HG02938 (cell line): ENCODE data around the gene TRIM64.
"Not testable (repeated sequence)": the region's sequence is repeated elsewhere in the genome, so short reads cannot be mapped to it uniquely, and the experiment has no call there.

ENCODE experiments used
- ATAC-seq: cut with Tn5 transposase; IDR thresholded peaks from one replicate; pipeline ENCODE4 v1.9.1; 2021; ENCODE audit warnings: mild to moderate bottlenecking, moderate library complexity; ENCODE audit not compliant: unreplicated experiment

TRIM64 gene

GRCh38 chr11:89965737-89966136 is at the start of gene TRIM64:
TRIM64 (plus strand) TSS chr11:89966037; CDS start chr11:89968504, 2,467 bp downstream.
- ATAC-seq, result not testable (repeated sequence)

- no peak for ATAC-seq
Observed at GRCh38 chr11:89922195-89922660, 43.6 kb upstream of the TRIM64 start, which contains the start of gene TRIM49D1. TRIM49D1 (minus strand) TSS chr11:89922245; CDS start chr11:89917710, 4,535 bp downstream.

- not testable (repeated sequence) for ATAC-seq
Observed at GRCh38 chr11:89923764-89924163, 42.1 kb upstream of the TRIM64 start, which contains the start of gene TRIM49D2. TRIM49D2 (plus strand) TSS chr11:89924064; CDS start chr11:89926762, 2,698 bp downstream.

GRCh38 chr11:89960833-89961232 is 5.0 kb upstream of the TRIM64 start:
- ATAC-seq, result not testable (repeated sequence)
